H7 (cell line): ENCODE results near the gene ATF6. TPM values are rescaled to one million over a fixed set of nuclear protein-coding genes. Genes with fewer than 3 reads are reported as not detected.
"Not testable (repeated sequence)": the region's sequence is repeated elsewhere in the genome, so short reads cannot be mapped to it uniquely, and the experiment has no call there.

Source experiments
- DNase-seq: peaks from one replicate; pipeline ENCODE4 v3.0.0; 2012
- H3K27me3 ChIP-seq: 2 replicates; pipeline ENCODE4 v1.6.0; 2011; ENCODE audit warnings: mild to moderate bottlenecking, low read length; ENCODE audit not compliant: control insufficient read depth, insufficient read depth
- H3K36me3 ChIP-seq: replicated peaks from 2 replicates; pipeline ENCODE4 v1.5.1; 2011; ENCODE audit warnings: low read length; ENCODE audit not compliant: control insufficient read depth, insufficient read depth
- H3K4me3 ChIP-seq: 2 replicates; pipeline ENCODE4 v1.5.1; 2011; ENCODE audit warnings: low read depth, mild to moderate bottlenecking, control low read depth, low read length, moderate library complexity; ENCODE audit not compliant: insufficient read depth
- total RNA-seq: library from RNA; depleted of rRNA; stranded (reverse); fragments of >200 nt; shearing (Covaris generic); gene quantifications from 2 replicates; pipeline ENCODE4 v1.2.3, GENCODE V29; 2014

ATF6 gene
- total RNA-seq, 1 experiment from 2014 or later: 13.4 TPM

DNA sequence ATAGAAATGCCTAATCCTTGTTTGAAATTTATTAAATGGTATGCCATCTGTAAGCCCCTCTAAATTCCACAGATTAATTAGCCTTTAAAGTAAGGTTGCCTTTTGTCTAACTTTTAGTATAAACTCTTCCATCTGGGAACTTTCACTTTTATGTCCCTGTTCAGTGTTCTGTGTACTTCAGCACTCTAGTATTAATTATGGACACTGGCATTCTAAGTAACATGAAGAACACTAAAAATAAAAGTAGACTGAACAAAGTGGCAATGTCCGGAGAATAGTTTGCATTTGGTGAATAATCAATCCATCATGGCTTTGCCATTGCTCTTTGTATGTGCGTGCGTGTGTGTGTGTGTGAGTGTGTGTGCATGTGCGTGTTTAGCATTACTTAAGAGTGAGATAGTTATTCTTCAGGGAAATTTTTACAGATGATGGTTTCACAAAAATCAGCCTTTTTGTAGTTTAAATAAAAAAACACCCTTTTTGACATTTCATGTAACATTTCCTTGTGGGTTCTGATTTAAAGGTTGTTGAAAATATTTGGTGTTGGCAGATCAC lies 51.1 kb downstream of the ATF6 start:
- H3K4me3 ChIP-seq: no peak overlapping the region
- no peaks in the 10 kb centered on the region for H3K36me3 ChIP-seq
- DNase-seq: no peak
- no peaks in the 10 kb centered on the region for H3K27me3 ChIP-seq

DNA sequence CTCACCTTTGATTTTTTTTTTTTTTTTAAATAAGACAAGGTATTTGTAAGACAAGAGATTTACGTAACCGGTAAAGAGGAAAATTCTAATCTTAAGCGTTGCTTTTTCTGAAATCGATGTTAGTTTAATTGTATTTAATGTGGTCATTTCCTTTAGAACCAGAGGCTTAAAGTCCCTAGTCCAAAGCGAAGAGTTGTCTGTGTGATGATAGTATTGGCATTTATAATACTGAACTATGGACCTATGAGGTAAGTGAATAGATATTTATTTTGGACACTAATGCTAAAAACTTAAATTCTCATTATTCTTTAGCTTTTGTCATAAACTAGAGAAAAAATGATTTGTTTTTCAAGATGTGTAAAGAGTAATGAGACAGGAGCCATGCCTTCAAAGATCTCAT lies 54.8 kb downstream of the ATF6 start:
- Histone ChIP-seq H3K36me3 (no peaks in the 10 kb centered on the region), H3K27me3 (no peaks in the 10 kb centered on the region), H3K4me3 (no peak overlapping the region)
- DNase-seq: no peak

DNA sequence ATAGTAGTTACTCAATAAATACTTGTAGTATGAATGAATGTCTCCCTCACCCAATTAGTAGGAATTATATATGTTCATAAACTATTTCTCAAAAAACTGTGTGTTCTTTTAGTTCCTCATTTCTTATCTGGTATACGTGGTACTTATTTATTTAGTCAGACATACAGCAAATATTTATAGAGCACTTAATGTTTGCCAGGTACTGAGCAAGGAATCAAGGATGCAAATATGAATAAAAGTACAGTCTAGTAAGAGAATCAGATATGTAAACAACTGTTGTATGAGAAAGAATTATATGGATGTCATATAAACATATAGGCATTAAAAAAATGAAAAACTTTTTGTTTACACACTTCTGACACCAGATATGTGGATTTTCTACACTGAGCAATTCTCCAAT lies 58.5 kb downstream of the ATF6 start:
- no peaks in the 10 kb centered on the region for H3K27me3 ChIP-seq
- no peaks in the 10 kb centered on the region for H3K36me3 ChIP-seq
- DNase-seq: no peak
- H3K4me3 ChIP-seq: no peak overlapping the region

DNA sequence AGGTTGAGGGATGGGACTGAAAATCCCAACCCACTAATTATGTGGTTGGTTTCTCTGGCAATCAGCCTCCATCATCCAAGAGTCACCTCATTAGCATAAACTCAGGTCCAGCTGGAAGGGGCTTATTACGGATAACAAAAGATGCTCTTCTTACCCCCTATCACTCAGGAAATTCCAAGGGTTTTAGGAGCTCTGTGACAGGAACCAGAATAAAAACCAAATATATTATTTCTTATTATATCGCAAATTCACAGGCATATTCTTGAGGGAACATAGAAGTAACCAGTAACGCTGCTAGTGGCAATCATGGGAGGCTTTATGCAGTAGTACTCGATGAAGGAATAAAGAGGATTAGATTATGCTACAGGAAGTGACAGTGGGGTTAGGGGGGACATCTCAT lies 59.7 kb downstream of the ATF6 start:
- H3K27me3 ChIP-seq: no peaks in the 10 kb centered on the region
- no peaks in the 10 kb centered on the region for H3K36me3 ChIP-seq
- DNase-seq: no peak
- H3K4me3 ChIP-seq: no peak overlapping the region

DNA sequence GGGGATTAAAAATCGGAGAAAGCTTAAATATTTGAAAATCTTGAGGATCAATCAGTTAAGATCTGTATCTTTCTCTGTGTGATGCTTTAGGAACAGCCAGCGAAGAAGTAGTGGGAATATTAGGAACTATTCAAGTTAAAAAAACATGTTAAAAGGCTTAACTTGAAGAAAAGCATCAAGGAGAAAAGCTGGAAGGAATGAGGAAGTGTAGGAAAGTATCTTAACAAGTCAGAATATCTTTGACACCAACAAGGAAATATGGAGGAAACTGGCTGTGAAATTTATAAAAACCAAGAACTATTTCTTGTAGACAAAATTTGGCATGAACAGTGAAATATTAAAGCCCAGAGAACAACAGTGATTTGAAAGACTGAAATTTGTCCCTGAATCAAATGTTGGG lies 60.4 kb downstream of the ATF6 start:
- H3K27me3 ChIP-seq: no peaks in the 10 kb centered on the region
- no peak for DNase-seq
- H3K36me3 ChIP-seq: no peaks in the 10 kb centered on the region
- H3K4me3 ChIP-seq: no peak overlapping the region

DNA sequence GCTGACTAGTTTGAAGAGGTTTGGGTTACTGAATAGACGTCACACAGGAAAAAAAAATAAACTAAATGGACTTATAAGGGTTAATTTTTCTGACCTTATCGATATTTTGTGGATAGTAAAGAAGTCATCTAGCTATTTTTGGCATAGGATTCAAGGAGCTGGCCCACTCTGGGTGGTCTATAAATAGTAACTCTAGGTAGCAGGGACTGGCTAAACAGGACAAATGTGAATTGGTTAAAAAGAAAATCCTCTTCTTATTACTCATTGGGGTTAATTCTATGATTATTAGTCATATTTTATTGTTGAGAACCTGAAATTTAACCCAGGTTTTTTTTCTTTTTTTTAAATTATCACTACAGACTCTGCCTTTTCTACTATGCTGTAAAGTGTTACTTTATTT lies 61.7 kb downstream of the ATF6 start:
- no peak for DNase-seq
- Histone ChIP-seq H3K4me3 (no peak overlapping the region), H3K36me3 (no peaks in the 10 kb centered on the region), H3K27me3 (no peaks in the 10 kb centered on the region)

DNA sequence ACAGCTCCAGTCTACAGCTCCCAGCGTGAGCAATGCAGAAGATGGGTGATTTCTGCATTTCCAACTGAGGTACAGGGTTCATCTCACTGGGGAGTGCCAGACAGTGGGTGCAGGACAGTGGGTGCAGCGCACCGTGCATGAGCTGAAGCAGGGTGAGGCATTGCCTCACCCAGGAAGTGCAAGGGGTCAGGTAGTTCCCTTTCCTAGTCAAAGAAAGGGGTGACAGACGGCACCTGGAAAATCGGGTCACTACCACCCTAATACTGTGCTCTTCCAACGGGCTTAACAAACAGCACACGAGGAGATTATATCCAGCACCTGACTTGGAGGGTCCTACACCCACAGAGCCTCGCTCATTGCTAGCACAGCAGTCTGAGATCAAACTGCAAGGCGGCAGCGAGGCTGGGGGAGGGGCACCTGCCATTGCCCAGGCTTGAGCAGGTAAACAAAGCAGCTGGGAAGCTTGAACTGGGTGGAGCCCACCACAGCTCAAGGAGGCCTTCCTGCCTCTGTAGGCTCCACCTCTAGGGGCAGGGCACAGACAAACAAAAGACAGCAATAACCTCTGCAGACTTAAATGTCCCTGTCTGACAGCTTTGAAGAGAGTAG lies 66.3 kb downstream of the ATF6 start:
- not testable (repeated sequence) for H3K36me3 ChIP-seq, DNase-seq, H3K4me3 ChIP-seq, H3K27me3 ChIP-seq

DNA sequence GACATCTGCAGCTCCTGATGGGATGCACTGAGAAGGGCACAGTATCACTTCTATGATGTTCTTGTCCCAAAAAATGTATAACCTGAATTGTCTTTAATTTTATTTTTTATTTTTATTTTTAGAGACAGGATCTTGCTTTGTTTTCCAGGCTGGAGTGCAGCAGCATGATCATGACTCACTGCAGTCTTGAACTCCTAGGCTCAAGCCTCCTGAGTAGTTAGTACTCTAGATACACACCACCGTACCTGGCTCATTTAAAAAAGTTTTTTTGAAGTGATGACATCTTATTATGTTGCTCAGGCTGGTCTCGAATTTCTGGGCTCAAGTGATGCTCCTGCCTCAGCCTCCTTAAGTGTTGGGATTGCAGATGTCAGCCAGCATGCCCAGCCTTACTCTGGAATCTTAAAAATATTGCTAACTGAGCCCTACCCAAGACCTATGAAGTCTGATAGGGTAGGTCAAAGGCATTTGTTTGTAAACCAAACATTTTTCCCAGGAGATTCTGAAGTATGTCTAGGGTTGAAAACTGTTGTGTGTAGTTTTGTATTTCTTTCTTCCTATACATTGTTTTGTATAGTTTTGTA lies 68.9 kb downstream of the ATF6 start:
- H3K36me3 ChIP-seq: no peaks in the 10 kb centered on the region
- no peak for DNase-seq
- no peaks in the 10 kb centered on the region for H3K27me3 ChIP-seq
- H3K4me3 ChIP-seq: no peak overlapping the region

DNA sequence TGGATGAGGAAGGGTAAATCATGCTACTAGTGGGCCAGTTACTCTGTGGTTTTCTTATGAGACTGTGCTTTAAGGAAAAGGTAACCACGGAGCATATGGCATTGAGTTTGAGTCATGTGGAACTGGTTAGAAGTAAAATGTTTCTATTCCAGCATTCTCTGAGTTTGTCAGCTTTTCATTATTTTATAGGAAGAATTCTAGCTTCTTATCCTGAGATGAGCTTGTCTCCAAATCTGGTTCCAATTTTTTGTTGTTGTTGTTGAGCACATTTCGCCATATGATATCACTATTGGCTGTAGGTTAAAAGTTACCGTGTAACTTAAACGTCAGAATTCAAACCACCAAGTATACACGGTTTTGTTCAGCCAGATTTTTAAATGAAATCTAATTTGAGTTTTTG lies 69.9 kb downstream of the ATF6 start:
- no peak for DNase-seq
- Histone ChIP-seq H3K4me3 (no peak overlapping the region), H3K36me3 (no peaks in the 10 kb centered on the region)

DNA sequence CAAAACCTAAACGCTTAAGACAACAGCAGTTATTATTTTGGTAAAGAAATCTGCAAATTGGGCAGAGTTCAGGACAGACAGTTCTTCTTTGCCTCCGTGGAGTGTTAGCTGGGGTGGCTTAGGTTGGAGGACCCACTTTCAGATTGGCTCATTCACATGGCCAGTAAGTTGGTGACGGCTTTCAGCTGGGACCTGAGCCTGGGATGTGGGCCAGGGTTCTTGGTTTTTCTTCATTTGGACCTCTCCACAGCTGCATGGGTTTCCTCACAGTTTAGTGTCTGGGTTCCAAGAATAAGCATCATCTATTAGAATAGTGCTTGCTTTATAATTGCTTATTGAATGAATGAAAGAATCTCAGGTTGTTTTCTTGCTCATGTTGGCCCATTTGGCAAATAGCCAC lies 72.2 kb downstream of the ATF6 start:
- no peak for DNase-seq
- no peaks in the 10 kb centered on the region for H3K36me3 ChIP-seq
- no peak overlapping the region for H3K4me3 ChIP-seq
- no peaks in the 10 kb centered on the region for H3K27me3 ChIP-seq

More for the DNA sequence above, 69.9 kb downstream of the ATF6 start:
- no peaks in the 10 kb centered on the region for H3K27me3 ChIP-seq

DNA sequence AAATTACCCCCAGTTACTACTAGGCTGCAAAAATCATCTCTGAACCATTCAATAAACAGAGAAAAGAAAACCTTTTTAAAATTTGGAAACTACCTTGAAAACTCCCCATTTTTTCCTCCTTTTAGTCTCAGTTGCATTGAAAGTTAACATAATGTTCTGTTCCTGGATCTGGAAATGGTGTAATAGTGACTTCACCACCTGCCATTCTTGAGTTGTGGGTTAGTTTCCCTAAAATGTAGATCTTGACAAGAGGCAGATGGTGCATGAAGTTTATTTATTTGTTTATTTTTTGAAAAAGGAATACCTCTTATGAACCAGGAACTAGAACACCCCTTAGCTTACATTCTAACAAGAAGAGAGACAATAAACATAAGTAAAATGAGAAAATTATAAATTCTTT lies 72.8 kb downstream of the ATF6 start:
- no peak for DNase-seq
- Histone ChIP-seq H3K36me3 (no peaks in the 10 kb centered on the region), H3K27me3 (no peaks in the 10 kb centered on the region), H3K4me3 (no peak overlapping the region)

DNA sequence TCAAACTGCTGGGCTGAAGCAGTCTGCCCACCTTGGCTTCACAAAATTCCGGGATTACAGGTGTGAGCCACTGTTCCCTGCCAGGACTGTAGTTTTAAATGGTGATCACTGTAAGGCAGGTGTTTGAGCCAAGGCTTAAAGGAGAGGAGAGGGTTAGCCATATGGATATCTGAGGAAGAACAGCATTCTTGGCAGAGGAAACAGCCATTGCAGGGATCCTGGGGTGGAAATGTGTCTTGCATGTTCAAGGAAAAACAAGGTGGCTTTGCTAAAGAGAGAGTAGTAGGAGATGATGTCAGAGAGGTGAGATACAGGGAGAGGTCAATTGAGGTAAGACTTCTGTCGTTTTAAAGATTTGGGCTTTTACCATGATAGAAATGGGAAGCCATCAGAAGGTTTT lies 73.5 kb downstream of the ATF6 start:
- DNase-seq: no peak
- H3K4me3 ChIP-seq: no peak overlapping the region

DNA sequence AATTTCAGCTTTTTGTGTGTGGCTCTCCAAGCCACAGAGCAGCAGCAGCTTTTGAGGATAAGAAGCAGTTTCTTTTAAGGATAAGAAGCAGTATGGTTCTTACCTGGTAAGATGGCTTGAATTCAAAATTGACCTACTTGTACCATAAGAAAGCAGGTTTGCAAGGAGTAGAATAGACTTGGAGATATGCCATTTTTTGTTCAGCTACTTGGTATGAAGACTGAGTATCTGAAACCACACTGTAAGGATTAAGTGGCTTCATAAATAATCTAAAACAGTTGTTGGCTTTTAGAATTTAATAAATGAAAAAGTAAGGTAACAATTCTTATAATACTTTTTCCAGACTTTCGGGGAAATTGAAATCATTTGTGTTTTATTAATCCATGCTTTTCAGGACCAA lies 74.2 kb downstream of the ATF6 start:
- Histone ChIP-seq H3K4me3 (no peak overlapping the region), H3K36me3 (no peaks in the 10 kb centered on the region), H3K27me3 (no peaks in the 10 kb centered on the region)
- no peak for DNase-seq

More for the DNA sequence above, 73.5 kb downstream of the ATF6 start:
- Histone ChIP-seq H3K36me3 (no peaks in the 10 kb centered on the region), H3K27me3 (no peaks in the 10 kb centered on the region)

DNA sequence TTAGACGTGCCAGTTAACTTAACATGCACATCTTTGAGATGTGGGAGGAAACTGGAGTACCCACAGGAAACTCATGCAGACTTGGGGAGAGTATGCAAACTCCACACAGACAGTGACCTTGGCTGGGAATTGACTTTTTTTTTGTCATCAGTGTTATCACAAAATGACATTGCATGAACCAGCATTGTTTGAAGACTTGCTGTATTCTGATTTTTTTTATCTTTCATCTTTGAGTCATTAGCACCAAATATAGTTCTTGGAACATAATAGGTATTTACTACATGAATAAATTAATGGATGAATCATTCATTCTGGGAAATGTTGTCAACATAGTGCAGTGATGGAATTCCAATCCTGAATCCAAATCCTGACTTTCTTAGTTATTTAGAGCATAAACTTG lies 77.0 kb downstream of the ATF6 start:
- H3K4me3 ChIP-seq: no peak overlapping the region
- H3K36me3 ChIP-seq: no peaks in the 10 kb centered on the region; the same call in 1 of the 2 replicates
- no peaks in the 10 kb centered on the region for H3K27me3 ChIP-seq
- no peak for DNase-seq

DNA sequence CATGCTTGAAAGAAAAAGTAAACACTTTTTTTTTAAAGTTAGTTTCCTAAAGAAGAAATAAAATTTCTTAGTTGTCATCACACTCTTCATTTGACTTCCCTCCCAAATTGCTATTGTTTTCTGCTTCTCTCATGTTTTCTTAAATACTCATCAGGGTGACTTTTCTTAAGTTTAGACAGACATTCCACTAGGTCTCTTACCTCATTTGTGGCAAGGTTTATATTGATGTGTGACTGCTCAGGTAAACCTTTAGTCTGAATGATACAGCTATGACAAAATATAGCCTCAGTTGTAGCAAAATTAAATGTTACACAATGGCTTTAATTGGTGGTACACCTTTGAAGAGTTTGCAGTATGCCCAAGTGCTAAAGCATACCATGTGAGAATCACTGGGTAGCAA lies 78.6 kb downstream of the ATF6 start:
- H3K36me3 ChIP-seq: no peaks in the 10 kb centered on the region; the same call in 1 of the 2 replicates
- no peak for DNase-seq
- H3K4me3 ChIP-seq: no peak overlapping the region
- H3K27me3 ChIP-seq: no peaks in the 10 kb centered on the region
